Measurements from ENCODE around the gene SURF2. TPM values are rescaled to one million over a fixed set of nuclear protein-coding genes. Genes with fewer than 3 reads are reported as not detected.
A peak's percentile ranks its signal among the peaks of the same experiment; 100 is the strongest.

Gene SURF2
- polyA plus RNA-seq, 1 experiment = 9.9 TPM

DNA sequence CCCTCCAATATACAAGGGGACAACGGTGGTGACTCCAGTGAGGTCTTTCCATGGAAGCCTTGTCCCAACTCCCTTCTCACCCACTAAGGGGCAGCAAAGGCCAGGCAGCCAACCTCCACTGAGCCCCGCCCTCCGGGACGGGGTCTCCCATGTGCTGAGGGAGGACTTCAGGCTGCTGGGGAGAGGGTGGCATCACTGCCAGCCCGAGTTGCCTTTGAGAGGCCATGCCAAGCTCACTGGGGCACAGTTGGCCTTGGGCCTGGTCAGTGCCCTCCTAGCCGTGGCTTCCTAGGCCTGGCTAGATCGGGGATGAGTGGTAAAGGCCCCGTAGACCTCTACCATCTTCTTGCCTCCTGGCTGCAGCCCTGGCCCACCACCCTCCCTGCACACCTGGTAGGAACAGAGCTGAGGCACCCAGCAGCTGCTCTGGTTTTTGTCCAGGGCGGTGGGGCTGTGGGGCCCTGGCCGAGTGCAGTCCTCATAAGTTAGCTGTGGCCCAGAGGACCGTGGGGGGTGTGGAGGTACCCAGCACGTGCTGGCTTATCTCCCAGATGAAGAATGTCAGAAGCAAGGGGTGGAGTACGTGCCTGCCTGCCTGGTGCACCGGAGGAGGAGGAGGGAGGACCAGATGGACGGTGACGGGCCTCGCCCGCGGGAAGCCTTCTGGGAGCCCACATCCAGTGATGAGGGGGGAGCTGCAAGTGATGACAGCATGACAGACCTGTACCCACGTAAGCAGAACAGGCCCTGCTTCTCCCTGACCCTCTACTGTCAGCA, 3.2 kb downstream of the SURF2 start:
- TF ChIP-seq, protein P1, sequence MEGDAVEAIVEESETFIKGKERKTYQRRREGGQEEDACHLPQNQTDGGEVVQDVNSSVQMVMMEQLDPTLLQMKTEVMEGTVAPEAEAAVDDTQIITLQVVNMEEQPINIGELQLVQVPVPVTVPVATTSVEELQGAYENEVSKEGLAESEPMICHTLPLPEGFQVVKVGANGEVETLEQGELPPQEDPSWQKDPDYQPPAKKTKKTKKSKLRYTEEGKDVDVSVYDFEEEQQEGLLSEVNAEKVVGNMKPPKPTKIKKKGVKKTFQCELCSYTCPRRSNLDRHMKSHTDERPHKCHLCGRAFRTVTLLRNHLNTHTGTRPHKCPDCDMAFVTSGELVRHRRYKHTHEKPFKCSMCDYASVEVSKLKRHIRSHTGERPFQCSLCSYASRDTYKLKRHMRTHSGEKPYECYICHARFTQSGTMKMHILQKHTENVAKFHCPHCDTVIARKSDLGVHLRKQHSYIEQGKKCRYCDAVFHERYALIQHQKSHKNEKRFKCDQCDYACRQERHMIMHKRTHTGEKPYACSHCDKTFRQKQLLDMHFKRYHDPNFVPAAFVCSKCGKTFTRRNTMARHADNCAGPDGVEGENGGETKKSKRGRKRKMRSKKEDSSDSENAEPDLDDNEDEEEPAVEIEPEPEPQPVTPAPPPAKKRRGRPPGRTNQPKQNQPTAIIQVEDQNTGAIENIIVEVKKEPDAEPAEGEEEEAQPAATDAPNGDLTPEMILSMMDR (IDR thresholded peaks at IDR 0.05; ENCODE audit: low read depth, low read length) = 0 out of 2 replicates have a peak, but pooled peaks have one; percentile 23
- Histone ChIP-seq H3K9me3 (ENCODE audit: control insufficient read depth, insufficient read depth, low read length) (no peaks in the 10 kb centered on the region; the same call in 1 of the 2 replicates), H3K4me3 (ENCODE audit: low read depth, low read length) (no peak overlapping the region), H3K27ac (ENCODE audit: low read depth, low read length) (no peak overlapping the region), H3K27me3 (ENCODE audit: control insufficient read depth, insufficient read depth, low read length) (no peaks in the 10 kb centered on the region)
- CTCF ChIA-PET = interaction anchor here (0.7 kb wide), 1 partner anchor 560 kb away, joined by 3 read pairs; no protein-coding TSS in a partner anchor
- POLR2A ChIA-PET = interaction anchor here (0.6 to 2.1 kb wide), 3 partner anchors 8 to 12 kb away, joined by 3 to 10 read pairs (median 9); partner anchors contain the start of genes MED22 and RPL7A
- no peak for DNase-seq (ENCODE audit: low read depth, low spot score)

DNA sequence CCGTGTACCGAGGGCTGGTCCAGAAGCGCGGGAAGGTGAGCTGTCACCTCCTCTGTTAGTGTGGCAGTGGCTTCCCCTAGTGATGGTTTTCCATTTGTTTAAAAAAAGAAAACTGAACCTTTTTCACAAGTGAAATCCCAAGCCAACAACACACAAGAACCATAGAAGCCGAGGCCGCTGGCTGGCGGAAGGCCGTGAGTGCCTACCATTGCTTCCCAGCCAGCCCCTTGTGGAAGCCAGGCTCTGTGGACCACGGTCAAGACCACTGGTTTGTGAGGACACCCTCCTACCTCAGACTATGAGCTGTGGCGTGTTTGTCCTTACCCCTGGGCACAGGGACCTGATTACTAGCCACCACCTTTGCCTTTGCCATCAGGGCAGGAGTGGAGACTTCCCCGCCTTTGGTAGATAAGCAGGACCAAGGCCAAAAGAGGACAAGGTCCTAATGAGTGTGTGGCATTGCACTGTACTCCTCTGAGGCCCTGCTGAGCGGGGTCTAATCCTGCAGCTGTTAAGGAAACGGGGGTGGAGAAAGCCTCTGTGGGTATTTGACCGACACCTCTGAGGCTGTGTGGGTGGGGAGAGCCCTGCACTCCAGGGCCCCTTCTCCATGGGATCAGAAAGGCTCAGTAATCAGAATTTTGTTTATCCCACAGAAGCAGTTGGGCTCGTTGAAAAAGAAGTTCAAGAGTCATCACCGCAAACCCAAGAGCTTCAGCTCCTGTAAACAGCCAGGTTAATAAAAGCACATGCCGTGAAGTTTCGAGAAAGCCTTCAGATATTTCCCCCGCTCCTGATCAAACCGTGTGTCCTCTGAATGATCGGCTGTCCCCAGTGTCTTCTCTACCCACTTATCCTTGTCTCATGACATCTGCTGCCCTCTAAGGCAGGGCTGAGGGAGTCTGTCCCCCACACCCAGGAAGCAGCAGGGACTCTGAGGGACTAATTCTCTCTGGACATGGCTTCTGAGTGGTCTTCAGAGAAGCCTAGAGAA, 4.3 kb downstream of the SURF2 start:
- H3K27me3 ChIP-seq (ENCODE audit: control insufficient read depth, insufficient read depth, low read length) = no peaks in the 10 kb centered on the region
- no peak for DNase-seq (ENCODE audit: low read depth, low spot score)
- TF ChIP-seq, protein P1 (IDR thresholded peaks at IDR 0.05; ENCODE audit: low read depth, low read length) = no peak
- H3K4me3 ChIP-seq (ENCODE audit: low read depth, low read length) = no peak overlapping the region
- POLR2A ChIA-PET = interaction anchor here (1.5 to 2.1 kb wide), 2 partner anchors 11 to 13 kb away, joined by 9 to 10 read pairs; partner anchors contain the start of genes MED22 and RPL7A
- H3K9me3 ChIP-seq (ENCODE audit: control insufficient read depth, insufficient read depth, low read length) = no peaks in the 10 kb centered on the region; the same call in 1 of the 2 replicates
- no peak overlapping the region for H3K27ac ChIP-seq (ENCODE audit: low read depth, low read length)
- CTCF ChIA-PET = interaction anchor here (0.7 kb wide), 1 partner anchor 559 kb away, joined by 3 read pairs; no protein-coding TSS in a partner anchor

DNA sequence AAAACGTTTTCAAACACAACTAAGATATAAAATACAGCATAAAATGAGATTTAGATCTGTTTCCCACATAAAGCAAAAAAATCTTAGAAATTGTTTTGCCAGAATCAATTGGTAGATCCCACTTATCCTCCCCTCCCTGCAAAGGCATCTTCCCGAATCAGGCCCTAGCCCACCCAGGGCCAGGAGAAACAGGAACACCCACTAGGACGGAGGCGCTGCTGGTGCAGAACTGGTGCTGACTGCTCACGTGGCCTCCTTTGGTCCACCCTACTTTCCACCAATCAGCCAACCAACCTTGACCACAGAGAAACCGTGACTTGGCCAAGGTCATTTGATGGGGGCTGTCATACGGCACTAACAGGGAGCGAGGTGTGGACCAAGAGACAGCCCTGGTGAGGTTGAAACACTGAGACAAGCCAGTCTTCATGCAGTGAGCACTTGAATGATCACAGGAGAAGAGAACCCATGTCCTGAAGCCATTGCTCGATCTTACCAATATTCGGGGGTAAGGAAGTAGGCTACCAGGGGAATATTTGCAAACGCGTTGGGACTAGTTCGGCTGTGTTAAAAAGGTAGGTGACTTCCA, 5.2 kb downstream of the SURF2 start:
- POLR2A ChIA-PET = interaction anchor here (0.7 to 2.1 kb wide), 2 partner anchors 9 to 14 kb away, joined by 3 to 10 read pairs; partner anchors contain the start of genes MED22 and RPL7A
- CTCF ChIA-PET = no interaction called here
- no peaks in the 10 kb centered on the region for H3K27me3 ChIP-seq (ENCODE audit: control insufficient read depth, insufficient read depth, low read length)
- TF ChIP-seq, protein P1 (IDR thresholded peaks at IDR 0.05; ENCODE audit: low read depth, low read length) = no peak
- no peak overlapping the region for H3K4me3 ChIP-seq (ENCODE audit: low read depth, low read length)
- no peak overlapping the region for H3K27ac ChIP-seq (ENCODE audit: low read depth, low read length)
- H3K9me3 ChIP-seq (ENCODE audit: control insufficient read depth, insufficient read depth, low read length) = no peaks in the 10 kb centered on the region; the same call in 1 of the 2 replicates
- DNase-seq (ENCODE audit: low read depth, low spot score) = no peak

DNA sequence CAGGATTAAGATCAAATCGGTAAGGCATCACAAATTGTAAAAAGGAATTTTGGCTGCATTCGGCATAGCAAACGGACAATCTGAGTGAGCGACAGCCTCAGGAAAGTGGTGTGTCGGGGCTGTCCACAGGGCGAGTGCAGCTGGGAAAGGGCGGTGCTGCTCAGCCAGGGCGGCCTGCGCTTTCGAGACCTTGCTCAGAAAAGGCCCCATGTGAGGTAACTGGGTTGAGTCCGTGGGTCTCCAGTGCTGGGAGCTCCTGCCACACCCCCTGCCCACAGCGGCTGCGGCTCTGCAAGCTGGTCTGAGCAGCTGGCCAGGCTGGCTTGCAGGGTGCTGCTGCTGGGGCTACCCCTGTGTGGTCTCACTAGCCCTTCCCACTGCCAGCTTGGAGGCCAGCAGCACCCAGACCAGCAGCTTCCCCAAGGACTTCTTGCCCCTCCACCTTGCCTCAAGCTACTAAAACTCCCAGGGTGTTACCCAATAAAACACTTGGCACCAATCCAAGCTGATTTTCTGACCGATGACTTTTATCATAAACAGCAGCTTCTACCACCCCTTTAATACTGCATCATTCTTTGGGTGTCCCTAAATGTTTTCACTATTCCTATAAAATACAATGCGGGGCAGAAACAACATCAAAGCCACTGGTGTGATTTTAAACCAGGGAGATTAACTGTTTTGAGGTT, 6.2 kb downstream of the SURF2 start:
- Histone ChIP-seq H3K4me3 (ENCODE audit: low read depth, low read length) (no peak overlapping the region), H3K27me3 (ENCODE audit: control insufficient read depth, insufficient read depth, low read length) (no peaks in the 10 kb centered on the region), H3K9me3 (ENCODE audit: control insufficient read depth, insufficient read depth, low read length) (no peaks in the 10 kb centered on the region), H3K27ac (ENCODE audit: low read depth, low read length) (no peak overlapping the region)
- ChIA-PET POLR2A (interaction anchor here (0.7 to 2.0 kb wide), 3 partner anchors 9 to 15 kb away, joined by 3 to 11 read pairs (median 6); partner anchors contain the start of genes MED22 and RPL7A), CTCF (no interaction called here)
- TF ChIP-seq, protein P1 (IDR thresholded peaks at IDR 0.05; ENCODE audit: low read depth, low read length) = no peak
- DNase-seq (ENCODE audit: low read depth, low spot score) = no peak

All from AG04450 (cell line).